ENCODE data around the gene KIF18A. TPM values are rescaled to one million over a fixed set of nuclear protein-coding genes. Genes with fewer than 3 reads are reported as not detected.

KIF18A gene
- total and polyA plus RNA-seq, 2 of the 8 experiments (the other 6 are each of a cell fraction or from before 2014, with no cell fraction given) = 4.0 to 23.3 TPM

GRCh38 chr11:28140689-28141455, 32.9 kb upstream of the KIF18A start (continued):
- TF ChIP-seq CTBP2 (IDR thresholded peaks at IDR 0.05; ENCODE audit: borderline replicate concordance, insufficient read depth, insufficient read length, low read length) = no peak
- TF ChIP-seq, protein P1, sequence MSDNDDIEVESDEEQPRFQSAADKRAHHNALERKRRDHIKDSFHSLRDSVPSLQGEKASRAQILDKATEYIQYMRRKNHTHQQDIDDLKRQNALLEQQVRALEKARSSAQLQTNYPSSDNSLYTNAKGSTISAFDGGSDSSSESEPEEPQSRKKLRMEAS (IDR thresholded peaks at IDR 0.05) = no peak
- no peak for TF ChIP-seq BRCA1 (IDR thresholded peaks at IDR 0.05; ENCODE audit: low read depth, low read length)
